NB4 (cell line): ENCODE measurements around the gene DNAAF8.

Source experiments
- CTCF ChIP-seq: IDR thresholded peaks from one replicate; pipeline ENCODE4 v1.5.1; 2012; ENCODE audit warnings: low read depth, low read length
- TF ChIP-seq, protein P1 (sequence below): IDR thresholded peaks from 2 replicates; pipeline ENCODE4 v1.6.1; 2011; ENCODE audit warnings: low read depth, low read length

GRCh38 chr16:4701791-4702465 lies 32.4 kb upstream of the DNAAF8 start:
- TF ChIP-seq, protein P1, sequence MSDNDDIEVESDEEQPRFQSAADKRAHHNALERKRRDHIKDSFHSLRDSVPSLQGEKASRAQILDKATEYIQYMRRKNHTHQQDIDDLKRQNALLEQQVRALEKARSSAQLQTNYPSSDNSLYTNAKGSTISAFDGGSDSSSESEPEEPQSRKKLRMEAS, result no peak
- no peak for TF ChIP-seq CTCF
